Lung (tissue), 12 donors: ENCODE data around the gene ZC3H13. TPM values are rescaled to one million over a fixed set of nuclear protein-coding genes. Genes with fewer than 3 reads are reported as not detected.

Source experiments
- ATAC-seq: fragments of 200-7000 bp; cut with Tn5 transposase; one replicate; pipeline ENCODE4 v1.9.1; 2020; ENCODE audit warnings: moderate number of reproducible peaks; ENCODE audit not compliant: insufficient read depth, low FRiP score
- DNase-seq, 3 donors: peaks; one replicate each; pipeline ENCODE4 v3.0.0-alpha.2; 2013 to 2017
- H3K27ac ChIP-seq, 2 donors: one replicate each; pipeline ENCODE4 v1.5.1; 2013; ENCODE audit warnings: mild to moderate bottlenecking in 2 of 2, moderate library complexity in 2 of 2, control low read depth in 1 of 2, inconsistent platforms in 1 of 2, low read depth in 1 of 2, low read length in 1 of 2
- H3K27me3 ChIP-seq, 3 donors: one replicate each; pipeline ENCODE4 v1.5.1; 2013; ENCODE audit warnings: low read length in 2 of 3; ENCODE audit not compliant: control insufficient read depth in 3 of 3, insufficient read depth in 3 of 3
- H3K36me3 ChIP-seq, 4 donors: one replicate each; pipeline ENCODE4 v1.5.1; 2013; ENCODE audit warnings: low read length in 4 of 4, mild to moderate bottlenecking in 1 of 4, moderate library complexity in 1 of 4; ENCODE audit not compliant: control insufficient read depth in 4 of 4, insufficient read depth in 4 of 4
- H3K4me1 ChIP-seq, 5 donors: one replicate each; pipeline ENCODE4 v1.5.1; 2013; ENCODE audit warnings: low read length in 5 of 5, mild to moderate bottlenecking in 2 of 5, moderate library complexity in 1 of 5; ENCODE audit not compliant: control insufficient read depth in 5 of 5, insufficient read depth in 5 of 5
- H3K4me3 ChIP-seq: one replicate; pipeline ENCODE4 v1.5.1; 2013; ENCODE audit warnings: mild to moderate bottlenecking, control low read depth, moderate library complexity
- H3K9ac ChIP-seq, 2 donors: one replicate each; pipeline ENCODE4 v1.5.1; 2013; ENCODE audit warnings: low read length in 2 of 2, control low read depth in 1 of 2; ENCODE audit not compliant: insufficient read depth in 1 of 2
- H3K9me3 ChIP-seq, 4 donors: one replicate each; pipeline ENCODE4 v1.5.1; 2013; ENCODE audit warnings: low read length in 3 of 4, mild to moderate bottlenecking in 1 of 4, moderate library complexity in 1 of 4; ENCODE audit not compliant: control insufficient read depth in 4 of 4, insufficient read depth in 3 of 4
- CTCF ChIP-seq: IDR thresholded peaks from 2 replicates; pipeline ENCODE4 v1.5.1; 2012; ENCODE audit warnings: mild to moderate bottlenecking; ENCODE audit errors: control extremely low read depth, extremely low read depth
- WGBS, 2 donors: extraction: QIAGEN DNeasy Blood & Tissue Kit; methylation state at CpG; one replicate each; pipeline ENCODE4 v1.1.7; 2013; 5-methylcytosine and 5-hydroxymethylcytosine counted together
- polyA plus RNA-seq, 2 donors: library from polyadenylated mRNA; stranded (reverse); fragments of 200-250 nt; gene quantifications; one replicate each; pipeline ENCODE4 v1.2.1, GENCODE V29; 2013
- total RNA-seq, 2 donors: library from RNA; depleted of rRNA in 1 of 2; stranded (reverse); fragments of >200 nt in 1 of 2; gene quantifications; one replicate each; pipeline ENCODE4 v1.2.1, GENCODE V29; 2014 to 2021
- donor health status: control.
- donor health status: control.
- donor health status: Bipolar disorder and iron deficiency.
- donor health status: healthy.
- donor health status: DM: yes; HTN: yes; CAD: no.

ZC3H13 gene
- total and polyA plus RNA-seq, 4 donors, result 12.6 to 54.3 (median 27.3) TPM

- no peaks in the 10 kb centered on the region for H3K36me3 ChIP-seq
- no peak overlapping the region for H3K4me3 ChIP-seq
- TF ChIP-seq CTCF, result no peak
- H3K9ac ChIP-seq, result no peak overlapping the region
- no peaks in the 10 kb centered on the region for H3K4me1 ChIP-seq
- H3K27ac ChIP-seq, result no peak overlapping the region
- H3K9me3 ChIP-seq, result peaks cover 0 to 4% (median 0%) of the 10 kb centered on the region in 4 donors
- H3K27me3 ChIP-seq, result no peaks in the 10 kb centered on the region
- ATAC-seq (no peak), DNase-seq (no peak)
Measured at GRCh38 chr13:46087481-46087880, 34.9 kb upstream of the ZC3H13 start.

GRCh38 chr13:46086985-46087384 lies 34.4 kb upstream of the ZC3H13 start:
- H3K27ac ChIP-seq, result no peak overlapping the region
- 94 to 99% methylated on average over 12 of the region's 12 CpGs for WGBS, 2 donors
- H3K36me3 ChIP-seq, result no peaks in the 10 kb centered on the region
- H3K4me1 ChIP-seq, result no peaks in the 10 kb centered on the region
- H3K4me3 ChIP-seq, result no peak overlapping the region
- no peak for DNase-seq
- no peak for ATAC-seq
- H3K27me3 ChIP-seq, result no peaks in the 10 kb centered on the region
- H3K9me3 ChIP-seq, result peaks cover 0 to 4% (median 0%) of the 10 kb centered on the region in 4 donors
- H3K9ac ChIP-seq, result no peak overlapping the region
- no peak for TF ChIP-seq CTCF

GRCh38 chr13:46086421-46086922 lies 33.9 kb upstream of the ZC3H13 start:
- H3K36me3 ChIP-seq, result no peaks in the 10 kb centered on the region
- H3K9me3 ChIP-seq, result peaks cover 0 to 4% (median 0%) of the 10 kb centered on the region in 4 donors
- ATAC-seq, result no peak
- no peaks in the 10 kb centered on the region for H3K4me1 ChIP-seq
- no peak overlapping the region for H3K27ac ChIP-seq
- TF ChIP-seq CTCF, result no peak
- WGBS, 2 donors, result 86 to 94% methylated on average over 12 of the region's 12 CpGs
- DNase-seq, result no peak
- no peak overlapping the region for H3K4me3 ChIP-seq
- no peaks in the 10 kb centered on the region for H3K27me3 ChIP-seq
- H3K9ac ChIP-seq, result no peak overlapping the region

- Histone ChIP-seq H3K27ac (no peak overlapping the region), H3K4me3 (no peak overlapping the region), H3K27me3 (no peaks in the 10 kb centered on the region), H3K9me3 (peaks cover 0 to 4% (median 0%) of the 10 kb centered on the region in 4 donors), H3K4me1 (no peaks in the 10 kb centered on the region), H3K9ac (no peak overlapping the region), H3K36me3 (no peaks in the 10 kb centered on the region)
- DNase-seq (no peak), ATAC-seq (no peak)
- TF ChIP-seq CTCF, result no peak
- 97 to 98% methylated on average over 13 of the region's 13 CpGs for WGBS, 2 donors
Measured at GRCh38 chr13:46085737-46086136, 33.2 kb upstream of the ZC3H13 start.
